ENCODE data around the gene MAD2L1BP.

Gene MAD2L1BP

DNA sequence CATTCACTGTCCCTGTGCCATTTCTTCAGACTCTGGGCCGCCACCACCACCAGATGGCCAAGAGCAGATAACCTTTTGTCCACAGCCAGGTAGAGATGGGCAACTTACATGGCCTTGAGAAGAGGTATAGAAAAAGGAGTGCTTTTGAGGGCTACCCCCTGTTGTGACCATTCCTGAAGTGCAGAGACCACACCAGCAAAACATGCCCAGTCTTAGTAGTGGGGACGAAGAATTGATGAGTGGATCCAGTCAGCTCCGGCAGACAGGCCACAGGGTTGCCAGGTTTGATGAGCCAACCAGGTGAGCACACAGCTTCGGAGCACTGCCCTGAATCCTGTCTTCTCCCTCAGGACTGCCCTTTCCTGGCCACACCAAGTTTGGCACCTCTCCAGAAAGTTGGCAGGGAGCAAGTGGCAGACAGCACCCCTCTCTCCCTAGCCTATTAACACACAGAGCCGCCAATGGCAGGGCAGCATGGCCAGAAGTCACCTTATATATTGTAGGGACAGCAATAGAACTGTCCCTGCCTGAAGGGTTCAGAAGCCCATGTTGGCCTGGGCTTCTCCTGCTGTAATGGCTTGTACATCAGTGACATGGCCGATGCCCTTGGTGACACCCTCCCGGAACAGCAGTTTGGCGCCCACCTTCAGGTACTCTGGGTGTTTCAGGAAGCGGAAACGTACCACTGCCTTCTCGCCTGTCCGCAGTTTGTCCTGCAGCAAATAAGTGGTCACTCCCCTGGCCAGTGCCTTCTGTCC lies 14.4 kb upstream of the MAD2L1BP start:
- no peaks in the 10 kb centered on the region for H3K27me3 ChIP-seq (ENCODE audit: insufficient read depth, insufficient read length)
- no peaks in the 10 kb centered on the region for H3K9me3 ChIP-seq (ENCODE audit: insufficient read depth, low read length)
- TF ChIP-seq SUZ12 (IDR thresholded peaks at IDR 0.05; ENCODE audit: extremely low read depth, insufficient read depth, insufficient read length) (no peak), ZNF274 (IDR thresholded peaks at IDR 0.05; ENCODE audit: low read depth, low read length) (no peak), YY1 (IDR thresholded peaks at IDR 0.05; ENCODE audit: insufficient read depth, insufficient read length) (no peak)
- no peak for DNase-seq (ENCODE audit: low read depth, low spot score)
- no peak overlapping the region for H3K9ac ChIP-seq (ENCODE audit: insufficient read length, low read depth)
- H3K36me3 ChIP-seq (ENCODE audit: insufficient read depth, insufficient read length, low read length), result peaks cover 69% of the 10 kb centered on the region
- no peaks in the 10 kb centered on the region for H3K4me1 ChIP-seq (ENCODE audit: insufficient read depth, insufficient read length)
- no peak overlapping the region for H3K4me3 ChIP-seq (ENCODE audit: insufficient read length, low read depth)

DNA sequence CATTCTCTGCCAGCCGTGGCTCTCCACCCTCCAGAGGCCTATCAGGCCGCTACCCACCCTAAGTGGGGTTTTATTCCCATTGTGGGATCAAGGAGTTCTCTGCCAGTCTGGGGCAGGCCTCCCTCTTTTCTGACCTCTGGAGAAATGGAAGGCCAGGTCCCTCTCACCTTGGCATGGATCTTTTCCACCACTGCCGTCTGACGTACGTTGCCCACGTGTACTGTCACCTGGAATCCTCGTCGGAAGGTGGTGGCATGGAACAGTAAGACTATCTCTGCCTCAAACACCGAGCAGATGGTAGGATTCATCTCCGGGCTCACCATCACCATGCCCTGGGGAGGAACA lies 13.8 kb upstream of the MAD2L1BP start:
- H3K4me3 ChIP-seq (ENCODE audit: insufficient read length, low read depth), result no peak overlapping the region
- H3K9me3 ChIP-seq (ENCODE audit: insufficient read depth, low read length), result no peaks in the 10 kb centered on the region
- TF ChIP-seq ZNF274 (IDR thresholded peaks at IDR 0.05; ENCODE audit: low read depth, low read length) (no peak), YY1 (IDR thresholded peaks at IDR 0.05; ENCODE audit: insufficient read depth, insufficient read length) (no peak), SUZ12 (IDR thresholded peaks at IDR 0.05; ENCODE audit: extremely low read depth, insufficient read depth, insufficient read length) (no peak)
- H3K9ac ChIP-seq (ENCODE audit: insufficient read length, low read depth), result no peak overlapping the region
- no peaks in the 10 kb centered on the region for H3K27me3 ChIP-seq (ENCODE audit: insufficient read depth, insufficient read length)
- no peak for DNase-seq (ENCODE audit: low read depth, low spot score)
- no peaks in the 10 kb centered on the region for H3K4me1 ChIP-seq (ENCODE audit: insufficient read depth, insufficient read length)
- peaks cover 69% of the 10 kb centered on the region for H3K36me3 ChIP-seq (ENCODE audit: insufficient read depth, insufficient read length, low read length)

- H3K4me1 ChIP-seq (ENCODE audit: insufficient read depth, insufficient read length), result no peaks in the 10 kb centered on the region
- no peak overlapping the region for H3K9ac ChIP-seq (ENCODE audit: insufficient read length, low read depth)
- TF ChIP-seq YY1 (IDR thresholded peaks at IDR 0.05; ENCODE audit: insufficient read depth, insufficient read length), result no peak
- TF ChIP-seq SUZ12 (IDR thresholded peaks at IDR 0.05; ENCODE audit: extremely low read depth, insufficient read depth, insufficient read length), result no peak
- TF ChIP-seq ZNF274 (IDR thresholded peaks at IDR 0.05; ENCODE audit: low read depth, low read length), result no peak
- H3K27me3 ChIP-seq (ENCODE audit: insufficient read depth, insufficient read length), result no peaks in the 10 kb centered on the region
- H3K9me3 ChIP-seq (ENCODE audit: insufficient read depth, low read length), result no peaks in the 10 kb centered on the region
- no peak overlapping the region for H3K4me3 ChIP-seq (ENCODE audit: insufficient read length, low read depth)
- peaks cover 77% of the 10 kb centered on the region for H3K36me3 ChIP-seq (ENCODE audit: insufficient read depth, insufficient read length, low read length)
- DNase-seq (ENCODE audit: low read depth, low spot score), result no peak
Observed at GRCh38 chr6:43622541-43622940, 13.1 kb upstream of the MAD2L1BP start.

- peaks cover 78% of the 10 kb centered on the region for H3K36me3 ChIP-seq (ENCODE audit: insufficient read depth, insufficient read length, low read length)
- no peak overlapping the region for H3K9ac ChIP-seq (ENCODE audit: insufficient read length, low read depth)
- DNase-seq (ENCODE audit: low read depth, low spot score), result no peak
- H3K27me3 ChIP-seq (ENCODE audit: insufficient read depth, insufficient read length), result no peaks in the 10 kb centered on the region
- TF ChIP-seq ZNF274 (IDR thresholded peaks at IDR 0.05; ENCODE audit: low read depth, low read length) (no peak), SUZ12 (IDR thresholded peaks at IDR 0.05; ENCODE audit: extremely low read depth, insufficient read depth, insufficient read length) (no peak), YY1 (IDR thresholded peaks at IDR 0.05; ENCODE audit: insufficient read depth, insufficient read length) (no peak)
- H3K4me1 ChIP-seq (ENCODE audit: insufficient read depth, insufficient read length), result no peaks in the 10 kb centered on the region
- H3K9me3 ChIP-seq (ENCODE audit: insufficient read depth, low read length), result no peaks in the 10 kb centered on the region
- H3K4me3 ChIP-seq (ENCODE audit: insufficient read length, low read depth), result no peak overlapping the region
Observed at GRCh38 chr6:43623880-43624785, 11.5 kb upstream of the MAD2L1BP start.

DNA sequence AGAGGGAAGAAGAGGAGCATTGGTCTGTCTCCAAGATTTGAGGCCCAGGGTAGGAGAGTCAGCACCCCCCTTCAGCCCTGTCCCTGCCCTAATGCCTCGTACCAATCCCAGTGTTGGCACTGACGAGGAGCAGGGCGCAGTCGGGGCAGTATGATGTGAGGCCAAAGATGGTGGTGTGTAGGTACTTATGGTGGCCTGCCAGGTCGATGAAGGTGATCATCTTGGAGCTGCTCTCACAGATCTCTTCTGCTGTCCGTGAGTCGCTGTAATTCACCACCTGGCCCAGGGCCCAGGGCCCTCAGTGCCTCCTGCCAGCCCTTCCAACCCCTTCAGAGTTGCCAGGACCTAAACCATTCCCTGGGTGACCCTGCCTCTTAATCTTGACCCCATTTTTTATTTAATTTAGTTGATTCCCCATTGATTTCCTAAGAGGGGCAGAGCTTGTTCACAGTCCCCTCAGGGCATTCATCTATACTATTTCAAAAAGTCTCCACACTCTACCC lies 10.8 kb upstream of the MAD2L1BP start:
- TF ChIP-seq YY1 (IDR thresholded peaks at IDR 0.05; ENCODE audit: insufficient read depth, insufficient read length), result no peak
- TF ChIP-seq SUZ12 (IDR thresholded peaks at IDR 0.05; ENCODE audit: extremely low read depth, insufficient read depth, insufficient read length), result no peak
- TF ChIP-seq ZNF274 (IDR thresholded peaks at IDR 0.05; ENCODE audit: low read depth, low read length), result no peak
- H3K4me1 ChIP-seq (ENCODE audit: insufficient read depth, insufficient read length), result no peaks in the 10 kb centered on the region
- peaks cover 77% of the 10 kb centered on the region for H3K36me3 ChIP-seq (ENCODE audit: insufficient read depth, insufficient read length, low read length)
- no peaks in the 10 kb centered on the region for H3K27me3 ChIP-seq (ENCODE audit: insufficient read depth, insufficient read length)
- DNase-seq (ENCODE audit: low read depth, low spot score), result no peak
- H3K4me3 ChIP-seq (ENCODE audit: insufficient read length, low read depth), result no peak overlapping the region
- no peaks in the 10 kb centered on the region for H3K9me3 ChIP-seq (ENCODE audit: insufficient read depth, low read length)
- no peak overlapping the region for H3K9ac ChIP-seq (ENCODE audit: insufficient read length, low read depth)

GRCh38 chr6:43625393-43625992 lies 10.1 kb upstream of the MAD2L1BP start:
- Histone ChIP-seq H3K36me3 (ENCODE audit: insufficient read depth, insufficient read length, low read length) (peaks cover 70% of the 10 kb centered on the region), H3K9me3 (ENCODE audit: insufficient read depth, low read length) (no peaks in the 10 kb centered on the region), H3K4me3 (ENCODE audit: insufficient read length, low read depth) (no peak overlapping the region), H3K27me3 (ENCODE audit: insufficient read depth, insufficient read length) (no peaks in the 10 kb centered on the region), H3K9ac (ENCODE audit: insufficient read length, low read depth) (no peak overlapping the region), H3K4me1 (ENCODE audit: insufficient read depth, insufficient read length) (no peaks in the 10 kb centered on the region)
- no peak for DNase-seq (ENCODE audit: low read depth, low spot score)
- TF ChIP-seq ZNF274 (IDR thresholded peaks at IDR 0.05; ENCODE audit: low read depth, low read length), result no peak
- no peak for TF ChIP-seq YY1 (IDR thresholded peaks at IDR 0.05; ENCODE audit: insufficient read depth, insufficient read length)
- no peak for TF ChIP-seq SUZ12 (IDR thresholded peaks at IDR 0.05; ENCODE audit: extremely low read depth, insufficient read depth, insufficient read length)

All from NT2/D1 (cell line).